Fibroblast of lung (primary cell): Measurements from ENCODE around the gene PSAP. TPM values are rescaled to one million over a fixed set of nuclear protein-coding genes. Genes with fewer than 3 reads are reported as not detected.

ENCODE experiments used
- DNase-seq, 2 donors: peaks; one replicate each; pipeline versions ENCODE4 v3.0.0 to v3.0.0-alpha.2; 2010; ENCODE audit warnings: low read depth in 2 of 2
- H2AFZ ChIP-seq: 2 replicates; pipeline ENCODE4 v1.5.1; 2012; ENCODE audit warnings: low read length, control low read depth, inconsistent platforms
- H3K27ac ChIP-seq: 2 replicates; pipeline ENCODE4 v1.5.1; 2011; ENCODE audit warnings: low read length, control low read depth; ENCODE audit not compliant: insufficient read depth
- H3K27me3 ChIP-seq: 2 replicates; pipeline ENCODE4 v1.5.1; 2011; ENCODE audit warnings: mild to moderate bottlenecking, low read length; ENCODE audit not compliant: control insufficient read depth, insufficient read depth
- H3K36me3 ChIP-seq: 2 replicates; pipeline ENCODE4 v1.5.1; 2011; ENCODE audit warnings: low read length; ENCODE audit not compliant: control insufficient read depth, insufficient read depth
- H3K4me1 ChIP-seq: 2 replicates; pipeline ENCODE4 v1.5.1; 2011; ENCODE audit warnings: low read length; ENCODE audit not compliant: control insufficient read depth, insufficient read depth; ENCODE audit errors: extremely low read depth
- H3K4me2 ChIP-seq: 2 replicates; pipeline ENCODE4 v1.5.1; 2011; ENCODE audit warnings: low read length, control low read depth; ENCODE audit not compliant: insufficient read depth; ENCODE audit errors: extremely low read depth
- H3K4me3 ChIP-seq, 4 experiments: fragments of 200-600 bp in 1 of 4; sonication (generic) in 1 of 4; replicated peaks in 1 of 4; 2 replicates each; pipeline ENCODE4 v1.5.1; 2011 to 2016; ENCODE audit warnings: low read length in 4 of 4, low read depth in 3 of 4, mild to moderate bottlenecking in 3 of 4, control low read depth in 2 of 4, inconsistent platforms in 1 of 4, mixed read lengths in 1 of 4; ENCODE audit not compliant: insufficient read depth in 1 of 4; ENCODE audit errors: control extremely low read depth in 1 of 4
- H3K79me2 ChIP-seq: 2 replicates; pipeline ENCODE4 v1.5.1; 2012; ENCODE audit warnings: mild to moderate bottlenecking, low read length, inconsistent platforms; ENCODE audit not compliant: control insufficient read depth, insufficient read depth
- H3K9ac ChIP-seq: 2 replicates; pipeline ENCODE4 v1.5.1; 2011; ENCODE audit warnings: mild to moderate bottlenecking, low read length, control low read depth; ENCODE audit not compliant: insufficient read depth
- H3K9me3 ChIP-seq: 2 replicates; pipeline ENCODE4 v1.5.1; 2012; ENCODE audit warnings: low read depth, low read length; ENCODE audit not compliant: control insufficient read depth, insufficient read depth
- H4K20me1 ChIP-seq: 2 replicates; pipeline ENCODE4 v1.5.1; 2011; ENCODE audit warnings: low read length; ENCODE audit not compliant: control insufficient read depth, insufficient read depth; ENCODE audit errors: extremely low read depth
- CTCF ChIP-seq, 2 donors: IDR thresholded peaks in 1 of 2; conservative IDR thresholded peaks in 1 of 2; 1 replicate in 1 of 2; 2 replicates in 1 of 2; pipeline ENCODE4 v1.5.1; 2011 to 2012; ENCODE audit warnings: low read length in 2 of 2, control low read depth in 1 of 2, inconsistent platforms in 1 of 2, low read depth in 1 of 2, mild to moderate bottlenecking in 1 of 2
- EZH2 ChIP-seq: IDR thresholded peaks from 2 replicates; pipeline ENCODE4 v1.5.1; 2012; ENCODE audit warnings: low read length, control low read depth, mild to moderate bottlenecking; ENCODE audit errors: missing control alignments
- polyA plus RNA-seq, 2 donors: library from polyadenylated mRNA; depleted of rRNA in 1 of 2; stranded (reverse) in 1 of 2; unstranded in 1 of 2; fragments of >200 nt; gene quantifications; 2 replicates each; pipeline ENCODE4 v1.2.1, GENCODE V29; 2011 to 2012; ENCODE audit warnings: missing spikeins in 1 of 2
- total RNA-seq: library from RNA; depleted of rRNA; stranded (reverse); fragments of >200 nt; gene quantifications from 2 replicates; pipeline ENCODE4 v1.2.1, GENCODE V29; 2014

PSAP gene
- total and polyA plus RNA-seq, 2 donors (not counting 1 experiment from before 2014, with no cell fraction given): 1,180 to 1,566 TPM

DNA sequence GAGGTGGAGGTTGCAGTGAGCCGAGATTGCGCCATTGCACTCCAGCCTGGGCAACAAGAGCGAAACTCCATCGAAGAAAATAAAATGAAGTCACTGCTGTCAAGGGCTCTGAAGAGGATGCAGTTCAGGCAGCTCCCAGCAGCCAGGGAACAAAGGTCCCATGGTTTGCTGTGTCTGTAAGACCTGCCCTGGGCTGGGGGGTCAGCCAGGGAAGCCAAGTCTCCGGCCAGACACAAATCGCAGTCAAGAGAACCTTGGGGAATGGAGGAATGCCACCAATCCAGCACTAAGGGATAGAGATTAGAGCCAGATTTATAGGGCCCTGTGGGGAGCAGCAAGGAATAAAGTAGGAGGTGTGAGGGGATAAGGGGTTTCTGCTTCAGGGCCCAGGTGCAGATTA is 48.8 kb downstream of the PSAP start:
- Histone ChIP-seq H3K9me3 (no peaks in the 10 kb centered on the region), H3K9ac (no peak overlapping the region), H3K4me1 (no peaks in the 10 kb centered on the region), H3K79me2 (no peaks in the 10 kb centered on the region), H3K4me2 (no peak overlapping the region), H3K27ac (no peak overlapping the region), H3K36me3 (no peaks in the 10 kb centered on the region), H3K4me3 (no peak overlapping the region), H4K20me1 (no peaks in the 10 kb centered on the region), H2AFZ (no peak overlapping the region), H3K27me3 (peaks cover 10% of the 10 kb centered on the region)
- no peak for DNase-seq
- TF ChIP-seq CTCF (conservative IDR thresholded peaks at IDR 0.05 in 1 of 2, IDR thresholded peaks at IDR 0.05 in 1 of 2; ENCODE audit: low read depth in 1 of 2, low read length in 2 of 2): no peak
- TF ChIP-seq EZH2: no peak

- H3K9me3 ChIP-seq: no peaks in the 10 kb centered on the region
- no peak overlapping the region for H3K27ac ChIP-seq
- DNase-seq: no peak
- H3K79me2 ChIP-seq: no peaks in the 10 kb centered on the region
- no peak overlapping the region for H3K9ac ChIP-seq
- H2AFZ ChIP-seq: no peak overlapping the region
- no peak overlapping the region for H3K4me2 ChIP-seq
- peaks cover 10% of the 10 kb centered on the region for H3K27me3 ChIP-seq
- TF ChIP-seq EZH2: no peak
- no peak for TF ChIP-seq CTCF (conservative IDR thresholded peaks at IDR 0.05 in 1 of 2, IDR thresholded peaks at IDR 0.05 in 1 of 2; ENCODE audit: low read depth in 1 of 2, low read length in 2 of 2)
- no peaks in the 10 kb centered on the region for H4K20me1 ChIP-seq
- H3K4me3 ChIP-seq: no peak overlapping the region
- H3K36me3 ChIP-seq: no peaks in the 10 kb centered on the region
- no peaks in the 10 kb centered on the region for H3K4me1 ChIP-seq
Observed at GRCh38 chr10:71801361-71801760, 49.7 kb downstream of the PSAP start.

- Histone ChIP-seq H3K79me2 (no peaks in the 10 kb centered on the region), H3K9me3 (no peaks in the 10 kb centered on the region), H3K27ac (no peak overlapping the region), H4K20me1 (no peaks in the 10 kb centered on the region), H3K4me3 (no peak overlapping the region), H3K27me3 (no peaks in the 10 kb centered on the region), H3K4me1 (no peaks in the 10 kb centered on the region), H3K4me2 (no peak overlapping the region), H3K9ac (no peak overlapping the region), H3K36me3 (no peaks in the 10 kb centered on the region), H2AFZ (no peak overlapping the region)
- DNase-seq: no peak
- TF ChIP-seq CTCF (conservative IDR thresholded peaks at IDR 0.05 in 1 of 2, IDR thresholded peaks at IDR 0.05 in 1 of 2; ENCODE audit: low read depth in 1 of 2, low read length in 2 of 2): no peak
- no peak for TF ChIP-seq EZH2
Observed at GRCh38 chr10:71799608-71800453, 51.2 kb downstream of the PSAP start.
